GM12801 (cell line): ENCODE measurements around the gene CENPN.

Source experiments
- CTCF ChIP-seq: IDR thresholded peaks from one replicate; pipeline ENCODE4 v1.5.1; 2011; ENCODE audit warnings: control low read depth; ENCODE audit not compliant: insufficient read length; ENCODE audit errors: extremely low read depth

The CENPN gene

DNA sequence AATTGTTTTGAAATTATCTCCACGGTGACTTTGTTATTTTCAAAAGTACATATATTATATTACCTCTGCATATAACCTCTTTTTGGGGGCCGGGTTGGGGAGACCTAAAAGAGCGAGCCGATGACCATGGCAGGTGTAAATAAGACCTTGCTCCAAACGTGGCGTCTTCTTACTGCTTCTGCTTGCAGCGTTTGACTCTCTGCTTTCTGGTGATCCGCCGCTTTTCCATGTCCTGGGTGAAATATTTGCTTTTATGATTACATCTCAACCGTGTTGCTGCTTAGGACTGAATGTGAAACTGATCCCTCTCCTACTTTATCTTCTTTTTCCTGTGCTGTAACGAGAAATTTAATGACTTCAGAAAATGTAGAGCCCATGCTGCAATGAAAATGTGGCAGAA lies 46.7 kb downstream of the CENPN start:
- TF ChIP-seq CTCF = no peak

DNA sequence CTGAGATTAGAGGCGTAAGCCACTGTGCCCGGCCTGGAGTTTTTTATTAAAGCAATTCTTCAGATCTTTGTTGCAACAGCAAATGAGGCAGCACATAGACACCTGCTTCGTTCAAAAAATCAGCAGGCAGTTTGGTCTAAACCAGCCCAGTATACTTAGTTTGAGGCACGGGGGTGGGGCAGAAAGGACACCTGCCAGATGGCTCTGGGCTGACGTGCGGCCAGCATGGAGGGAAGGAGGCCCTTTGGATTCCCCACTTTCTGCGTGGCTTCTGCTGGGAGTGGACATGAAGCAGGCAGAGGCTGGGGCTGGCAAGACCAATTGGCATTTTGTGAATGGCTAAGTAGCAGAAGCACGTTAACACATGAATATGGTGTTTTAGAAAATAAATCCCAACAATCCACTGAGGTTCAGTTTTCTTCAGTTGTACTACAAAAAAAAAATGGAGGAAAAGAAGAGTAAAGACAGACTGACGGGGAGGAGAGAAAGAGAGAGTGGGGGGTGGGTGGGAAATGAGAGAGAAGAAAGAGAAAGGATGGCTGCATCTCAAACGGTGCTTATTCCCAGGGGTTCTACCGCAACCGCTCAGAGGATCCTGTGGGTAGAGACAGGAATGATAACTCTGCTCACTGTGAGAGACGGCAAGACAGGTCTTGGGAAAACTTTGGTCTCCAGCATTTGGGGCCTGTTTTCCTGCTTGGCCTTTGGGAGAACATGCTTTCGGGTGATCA lies 53.7 kb downstream of the CENPN start:
- TF ChIP-seq CTCF = no peak

DNA sequence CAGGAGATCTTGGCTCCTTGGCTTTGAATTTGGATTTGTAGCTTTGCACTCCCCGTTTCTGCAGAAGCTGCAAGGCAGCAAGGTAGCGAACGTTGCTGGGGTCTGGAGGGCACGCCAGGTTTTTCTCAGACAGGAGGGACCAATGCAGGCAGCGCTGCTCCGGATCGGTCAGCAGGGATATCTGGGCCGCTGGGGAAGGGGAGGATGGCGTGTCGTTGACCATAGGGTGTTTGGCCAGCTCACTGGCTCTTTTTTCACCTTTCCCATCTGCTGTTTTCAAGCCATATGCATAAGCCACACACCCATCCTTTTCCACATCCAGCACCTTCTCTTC lies 54.3 kb downstream of the CENPN start:
- TF ChIP-seq CTCF = no peak

- TF ChIP-seq CTCF = no peak
Observed at GRCh38 chr16:81061871-81062608, 55.0 kb downstream of the CENPN start.

DNA sequence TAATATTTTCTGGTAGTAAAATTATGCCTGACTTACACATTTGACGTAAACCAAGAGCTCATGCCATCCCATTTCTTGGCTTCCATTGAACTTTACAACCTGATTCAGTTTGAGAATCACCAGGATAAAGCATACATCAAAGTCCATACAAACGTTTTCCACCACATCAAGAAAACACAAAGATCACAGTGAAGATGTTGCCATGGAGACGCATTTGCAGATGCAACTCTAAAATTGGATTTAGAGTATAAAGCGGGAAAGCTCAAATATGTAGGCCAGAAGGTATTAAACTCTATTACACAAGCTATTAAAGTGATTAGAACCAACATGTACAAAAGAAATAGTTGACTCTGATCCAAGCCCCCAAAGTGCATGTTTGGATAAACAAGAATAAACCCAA lies 59.7 kb downstream of the CENPN start:
- no peak for TF ChIP-seq CTCF

GRCh38 chr16:81067166-81067565 lies 60.2 kb downstream of the CENPN start:
- TF ChIP-seq CTCF = no peak

DNA sequence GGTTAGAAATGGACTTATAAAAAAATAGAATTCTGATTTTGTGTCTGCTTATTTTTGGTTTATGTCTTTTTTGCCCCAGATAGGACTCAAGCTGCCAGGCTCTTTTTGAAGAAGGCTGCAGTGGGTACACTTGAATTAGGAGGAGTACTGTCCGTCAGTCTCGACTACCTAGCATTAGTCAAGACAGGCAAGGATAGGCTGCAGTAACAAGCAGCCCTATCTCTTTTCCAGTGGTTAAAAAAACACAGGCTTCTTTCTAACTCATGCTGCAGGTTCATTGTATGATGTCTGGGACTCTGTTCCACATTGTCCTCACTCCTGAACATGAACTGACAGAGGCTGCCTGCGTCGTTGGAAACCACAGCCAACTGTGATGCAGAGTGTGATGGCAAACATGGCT lies 62.0 kb downstream of the CENPN start:
- TF ChIP-seq CTCF = no peak
